MM.1S (cell line): ENCODE data around the gene CMIP.

Experiments
- DNase-seq: peaks from one replicate; pipeline ENCODE4 v3.0.0-alpha.2; 2015
- H2AFZ ChIP-seq: fragments of 300-600 bp; sonication (generic); 2 replicates; pipeline ENCODE4 v1.6.0; 2016; ENCODE audit warnings: antibody characterized with exemption, low read length
- H3F3A ChIP-seq: fragments of 300-600 bp; sonication (generic); 2 replicates; pipeline ENCODE4 v1.6.1; 2016; ENCODE audit warnings: mild to moderate bottlenecking, antibody characterized with exemption, low read length, moderate library complexity, mixed read lengths; ENCODE audit not compliant: insufficient read depth
- H3K27ac ChIP-seq: fragments of 300-600 bp; sonication (generic); 2 replicates; pipeline ENCODE4 v1.5.1; 2016; ENCODE audit warnings: mild to moderate bottlenecking, low read length
- H3K27me3 ChIP-seq: fragments of 300-600 bp; sonication (generic); replicated peaks from 2 replicates; pipeline ENCODE4 v1.6.0; 2016; ENCODE audit warnings: low read length; ENCODE audit not compliant: insufficient read depth
- H3K36me3 ChIP-seq: fragments of 300-600 bp; sonication (generic); replicated peaks from 2 replicates; pipeline ENCODE4 v1.6.1; 2016; ENCODE audit warnings: mild to moderate bottlenecking, low read length, mixed read lengths; ENCODE audit not compliant: insufficient read depth
- H3K4me1 ChIP-seq: fragments of 300-600 bp; sonication (generic); 2 replicates; pipeline ENCODE4 v1.6.1; 2016; ENCODE audit warnings: low read length, mixed read lengths
- H3K4me2 ChIP-seq: fragments of 300-600 bp; sonication (generic); 2 replicates; pipeline ENCODE4 v1.6.0; 2016; ENCODE audit warnings: low read depth, low read length
- H3K4me3 ChIP-seq: fragments of 300-600 bp; sonication (generic); 2 replicates; pipeline ENCODE4 v1.5.1; 2016; ENCODE audit warnings: low read length, mixed read lengths
- H3K79me2 ChIP-seq: fragments of 300-600 bp; sonication (generic); 2 replicates; pipeline ENCODE4 v1.6.1; 2016; ENCODE audit warnings: mixed run types, low read length, mixed read lengths
- H3K9ac ChIP-seq: fragments of 300-600 bp; sonication (generic); 2 replicates; pipeline ENCODE4 v1.6.1; 2016; ENCODE audit warnings: low read length, mixed read lengths
- H3K9me2 ChIP-seq: fragments of 300-600 bp; sonication (generic); replicated peaks from 2 replicates; pipeline ENCODE4 v1.6.1; 2016; ENCODE audit warnings: mild to moderate bottlenecking, low read length, mixed read lengths; ENCODE audit not compliant: insufficient read depth
- H3K9me3 ChIP-seq: fragments of 300-600 bp; sonication (generic); replicated peaks from 2 replicates; pipeline ENCODE4 v1.6.1; 2016; ENCODE audit warnings: mild to moderate bottlenecking, low read length, mixed read lengths; ENCODE audit not compliant: insufficient read depth
- H4K20me1 ChIP-seq: fragments of 300-600 bp; sonication (generic); 2 replicates; pipeline ENCODE4 v1.6.1; 2016; ENCODE audit warnings: mild to moderate bottlenecking, low read length, moderate library complexity, mixed read lengths; ENCODE audit not compliant: insufficient read depth
- EZH2 ChIP-seq: fragments of 300-600 bp; sonication (generic); optimal IDR thresholded peaks from 2 replicates; pipeline ENCODE3; 2017; ENCODE audit warnings: low read depth, mild to moderate bottlenecking, antibody characterized with exemption, low read length, mixed read lengths
- EZH2phosphoT487 ChIP-seq: fragments of 300-600 bp; sonication (generic); IDR thresholded peaks from 2 replicates; pipeline ENCODE4 v1.6.1; 2018; ENCODE audit warnings: antibody characterized with exemption, low read length
- TF ChIP-seq, protein P1 (sequence below): fragments of 300-600 bp; sonication (generic); IDR thresholded peaks from 2 replicates; pipeline ENCODE4 v1.5.1; 2016; ENCODE audit warnings: antibody characterized with exemption, low read length, mixed read lengths

Gene CMIP

DNA sequence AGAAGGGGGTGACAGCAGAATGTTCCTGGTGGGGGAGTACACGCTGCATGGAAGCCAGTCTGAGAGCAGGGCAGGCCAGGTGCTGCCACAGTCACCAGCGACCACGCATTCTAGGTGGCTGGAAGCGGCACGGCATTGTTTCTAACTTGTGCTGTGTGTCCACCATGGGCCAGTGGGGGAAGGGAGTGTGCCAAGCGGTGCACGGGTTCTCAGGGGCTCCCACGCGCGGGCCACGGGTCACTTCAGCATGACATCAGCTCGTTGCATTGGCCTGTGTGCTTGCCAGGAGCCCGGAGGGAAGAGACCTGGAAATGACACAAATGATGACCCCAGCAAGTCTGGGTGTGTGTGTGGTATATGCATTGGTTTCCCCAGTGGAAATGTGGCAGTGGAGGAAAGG lies 169.6 kb downstream of the CMIP start:
- Histone ChIP-seq H3K4me3 (no peak overlapping the region), H3K9me3 (no peaks in the 10 kb centered on the region), H3K79me2 (peaks cover 6% of the 10 kb centered on the region; the same call in 1 of the 2 replicates), H3K9me2 (no peaks in the 10 kb centered on the region), H4K20me1 (no peaks in the 10 kb centered on the region), H3K9ac (no peak overlapping the region), H3F3A (peaks cover 13% of the 10 kb centered on the region), H3K36me3 (no peaks in the 10 kb centered on the region), H3K4me2 (no peak overlapping the region), H2AFZ (no peak overlapping the region), H3K4me1 (peaks cover 21% of the 10 kb centered on the region), H3K27me3 (no peaks in the 10 kb centered on the region), H3K27ac (no peak overlapping the region)
- DNase-seq = no peak
- TF ChIP-seq, protein P1, sequence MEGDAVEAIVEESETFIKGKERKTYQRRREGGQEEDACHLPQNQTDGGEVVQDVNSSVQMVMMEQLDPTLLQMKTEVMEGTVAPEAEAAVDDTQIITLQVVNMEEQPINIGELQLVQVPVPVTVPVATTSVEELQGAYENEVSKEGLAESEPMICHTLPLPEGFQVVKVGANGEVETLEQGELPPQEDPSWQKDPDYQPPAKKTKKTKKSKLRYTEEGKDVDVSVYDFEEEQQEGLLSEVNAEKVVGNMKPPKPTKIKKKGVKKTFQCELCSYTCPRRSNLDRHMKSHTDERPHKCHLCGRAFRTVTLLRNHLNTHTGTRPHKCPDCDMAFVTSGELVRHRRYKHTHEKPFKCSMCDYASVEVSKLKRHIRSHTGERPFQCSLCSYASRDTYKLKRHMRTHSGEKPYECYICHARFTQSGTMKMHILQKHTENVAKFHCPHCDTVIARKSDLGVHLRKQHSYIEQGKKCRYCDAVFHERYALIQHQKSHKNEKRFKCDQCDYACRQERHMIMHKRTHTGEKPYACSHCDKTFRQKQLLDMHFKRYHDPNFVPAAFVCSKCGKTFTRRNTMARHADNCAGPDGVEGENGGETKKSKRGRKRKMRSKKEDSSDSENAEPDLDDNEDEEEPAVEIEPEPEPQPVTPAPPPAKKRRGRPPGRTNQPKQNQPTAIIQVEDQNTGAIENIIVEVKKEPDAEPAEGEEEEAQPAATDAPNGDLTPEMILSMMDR = no peak
- TF ChIP-seq EZH2phosphoT487 (no peak), EZH2 (no peak)

DNA sequence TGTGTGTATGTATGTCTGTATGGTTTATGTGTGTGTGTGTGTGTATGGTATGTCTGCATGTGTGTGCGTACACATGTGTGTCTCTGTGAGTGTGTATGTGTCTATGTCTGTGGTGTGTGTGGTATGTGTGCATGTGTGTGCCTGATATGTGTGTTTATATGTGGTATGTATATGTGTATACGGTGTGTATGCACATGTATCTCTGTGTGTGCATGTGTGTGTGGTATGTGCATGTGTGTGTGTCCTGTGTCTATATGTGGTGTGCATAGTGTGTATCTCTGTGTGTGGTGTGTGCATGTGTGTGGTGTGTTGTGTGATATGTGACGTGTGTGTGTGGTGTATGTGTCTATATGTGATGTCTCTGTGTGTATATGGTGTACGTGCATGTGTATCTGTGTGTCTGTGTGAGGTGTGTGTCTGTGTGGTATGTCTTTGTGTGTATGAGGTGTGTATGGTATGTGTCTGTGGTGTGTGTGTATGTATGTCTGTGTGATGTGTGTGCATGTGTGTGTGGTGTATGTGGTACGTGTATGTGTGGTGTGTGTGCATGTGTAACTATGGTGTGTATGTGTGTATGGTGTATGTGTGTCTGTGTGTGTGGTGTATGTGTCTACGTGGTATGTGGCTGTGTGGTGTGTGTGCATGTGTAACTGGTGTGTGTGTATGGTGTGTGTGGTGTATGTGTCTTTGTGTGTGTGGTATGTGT lies 170.2 kb downstream of the CMIP start:
- DNase-seq = no peak
- peaks cover 13% of the 10 kb centered on the region for H3F3A ChIP-seq
- H3K9me3 ChIP-seq = no peaks in the 10 kb centered on the region
- no peak overlapping the region for H2AFZ ChIP-seq
- H3K27me3 ChIP-seq = no peaks in the 10 kb centered on the region
- no peaks in the 10 kb centered on the region for H3K9me2 ChIP-seq
- no peak for TF ChIP-seq EZH2phosphoT487
- TF ChIP-seq, protein P1 = no peak
- no peak for TF ChIP-seq EZH2
- no peak overlapping the region for H3K4me2 ChIP-seq
- peaks cover 21% of the 10 kb centered on the region for H3K4me1 ChIP-seq
- no peaks in the 10 kb centered on the region for H3K36me3 ChIP-seq
- H3K4me3 ChIP-seq = no peak overlapping the region
- no peaks in the 10 kb centered on the region for H4K20me1 ChIP-seq
- no peak overlapping the region for H3K9ac ChIP-seq
- H3K79me2 ChIP-seq = peaks cover 6% of the 10 kb centered on the region; the same call in 1 of the 2 replicates
- H3K27ac ChIP-seq = no peak overlapping the region

DNA sequence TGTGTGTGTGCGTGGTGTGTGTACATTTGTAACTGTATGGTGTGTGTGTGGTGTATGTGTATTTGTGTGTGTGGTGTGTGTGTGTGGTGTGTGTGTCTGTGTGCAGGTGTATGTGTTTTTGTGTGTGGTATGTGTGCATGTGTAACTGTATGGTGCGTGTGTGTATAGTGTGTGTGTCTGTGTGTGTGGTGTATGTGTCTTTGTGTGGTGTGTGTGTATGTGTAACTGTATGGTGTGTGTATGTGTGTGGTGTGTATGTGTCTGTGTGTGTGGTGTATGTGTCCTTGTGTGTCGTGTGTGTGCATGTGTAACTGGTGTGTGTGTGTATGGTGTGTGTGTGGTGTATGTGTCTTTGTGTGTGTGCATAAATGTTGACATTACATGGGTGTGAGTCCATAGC lies 170.8 kb downstream of the CMIP start:
- Histone ChIP-seq H3K9me3 (no peaks in the 10 kb centered on the region), H3K27ac (peak overlapping the region; percentile 100; the same call in 1 of the 2 replicates), H3F3A (peaks cover 13% of the 10 kb centered on the region), H3K9ac (no peak overlapping the region), H4K20me1 (no peaks in the 10 kb centered on the region), H3K79me2 (peaks cover 6% of the 10 kb centered on the region; the same call in 1 of the 2 replicates), H3K9me2 (no peaks in the 10 kb centered on the region), H2AFZ (no peak overlapping the region), H3K4me3 (no peak overlapping the region), H3K27me3 (no peaks in the 10 kb centered on the region), H3K4me2 (peak overlapping the region; percentile 68; the same call in 1 of the 2 replicates), H3K36me3 (no peaks in the 10 kb centered on the region), H3K4me1 (peaks cover 21% of the 10 kb centered on the region)
- TF ChIP-seq EZH2 (no peak), EZH2phosphoT487 (no peak)
- TF ChIP-seq, protein P1 = no peak
- DNase-seq = no peak
